HG02973 (cell line): ENCODE results near the gene CLDN10.
A peak's percentile ranks its signal among the peaks of the same experiment; 100 is the strongest.
"Not testable (repeated sequence)": the region's sequence is repeated elsewhere in the genome, so short reads cannot be mapped to it uniquely, and the experiment has no call there.

Experiments used
- ATAC-seq: cut with Tn5 transposase; IDR thresholded peaks from one replicate; pipeline ENCODE4 v1.9.1; 2021; ENCODE audit warnings: moderate library complexity; ENCODE audit not compliant: unreplicated experiment

Gene CLDN10, protein sequence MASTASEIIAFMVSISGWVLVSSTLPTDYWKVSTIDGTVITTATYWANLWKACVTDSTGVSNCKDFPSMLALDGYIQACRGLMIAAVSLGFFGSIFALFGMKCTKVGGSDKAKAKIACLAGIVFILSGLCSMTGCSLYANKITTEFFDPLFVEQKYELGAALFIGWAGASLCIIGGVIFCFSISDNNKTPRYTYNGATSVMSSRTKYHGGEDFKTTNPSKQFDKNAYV

GRCh38 chr13:95552539-95553441 lies at the start of gene CLDN10:
Gene CLDN10 (plus strand): TSS chr13:95552720. CDS start chr13:95552754, 34 bp downstream.
- ATAC-seq: no peak

DNA sequence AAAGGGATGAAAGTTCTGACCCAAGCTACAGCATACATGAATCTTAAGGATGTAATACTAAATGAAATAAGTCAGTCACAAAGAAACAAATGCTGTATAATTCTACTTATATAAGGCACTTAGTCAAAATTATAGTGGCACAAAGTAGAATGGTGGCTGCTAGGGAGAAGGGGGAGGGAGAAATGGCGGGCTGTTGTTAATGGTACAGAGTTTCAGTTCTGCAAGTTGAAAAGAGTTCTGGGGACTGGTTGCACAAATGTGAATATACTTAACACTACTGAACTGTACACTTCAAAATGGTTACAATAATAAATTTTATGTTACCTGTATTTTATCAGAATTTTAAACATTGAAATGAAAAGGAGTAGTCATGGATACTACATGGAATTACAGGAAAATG lies 48.9 kb upstream of the CLDN10 start:
- no peak for ATAC-seq

DNA sequence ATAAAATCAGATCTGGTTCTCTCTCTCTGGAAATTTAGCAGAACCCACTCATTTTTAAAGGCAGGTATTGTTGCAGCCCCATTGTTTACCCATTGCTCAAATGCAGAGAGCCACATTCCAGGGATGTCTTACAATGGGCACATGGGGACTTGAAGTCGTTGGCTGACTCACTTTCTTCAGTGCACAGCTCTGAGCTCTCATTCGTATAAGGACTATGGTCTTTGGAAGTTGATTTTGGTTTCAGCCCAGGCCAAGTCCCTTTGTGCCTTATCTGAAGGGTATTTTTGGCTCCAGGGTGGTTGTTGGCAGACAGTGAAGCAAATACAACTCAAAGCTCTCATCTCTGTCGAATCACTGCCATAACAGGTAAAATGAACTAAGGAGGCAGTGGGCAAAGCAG lies 47.3 kb upstream of the CLDN10 start:
- no peak for ATAC-seq

- ATAC-seq: no peak
Observed at GRCh38 chr13:95505986-95506385, 46.5 kb upstream of the CLDN10 start.

GRCh38 chr13:95507991-95508390 lies 44.5 kb upstream of the CLDN10 start:
- ATAC-seq: no peak

DNA sequence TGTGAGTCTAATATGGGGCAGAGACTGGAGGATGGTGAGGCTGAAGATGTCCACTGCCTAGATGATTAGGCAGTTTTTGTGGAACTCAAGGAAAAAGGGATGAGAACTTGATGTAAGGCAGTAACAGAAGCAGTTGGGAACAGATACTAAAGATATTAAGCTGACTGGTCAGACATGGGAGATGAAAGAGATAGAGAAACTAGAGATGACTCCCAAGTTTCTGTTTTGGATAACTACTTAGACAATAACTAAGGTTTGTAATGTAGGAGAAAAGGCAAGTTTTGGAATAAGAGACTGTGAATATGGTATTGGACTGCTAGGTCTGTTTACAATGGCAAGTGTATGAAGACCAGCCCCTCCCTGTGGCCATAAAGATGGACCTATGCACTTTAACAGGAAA lies 43.5 kb upstream of the CLDN10 start:
- no peak for ATAC-seq

DNA sequence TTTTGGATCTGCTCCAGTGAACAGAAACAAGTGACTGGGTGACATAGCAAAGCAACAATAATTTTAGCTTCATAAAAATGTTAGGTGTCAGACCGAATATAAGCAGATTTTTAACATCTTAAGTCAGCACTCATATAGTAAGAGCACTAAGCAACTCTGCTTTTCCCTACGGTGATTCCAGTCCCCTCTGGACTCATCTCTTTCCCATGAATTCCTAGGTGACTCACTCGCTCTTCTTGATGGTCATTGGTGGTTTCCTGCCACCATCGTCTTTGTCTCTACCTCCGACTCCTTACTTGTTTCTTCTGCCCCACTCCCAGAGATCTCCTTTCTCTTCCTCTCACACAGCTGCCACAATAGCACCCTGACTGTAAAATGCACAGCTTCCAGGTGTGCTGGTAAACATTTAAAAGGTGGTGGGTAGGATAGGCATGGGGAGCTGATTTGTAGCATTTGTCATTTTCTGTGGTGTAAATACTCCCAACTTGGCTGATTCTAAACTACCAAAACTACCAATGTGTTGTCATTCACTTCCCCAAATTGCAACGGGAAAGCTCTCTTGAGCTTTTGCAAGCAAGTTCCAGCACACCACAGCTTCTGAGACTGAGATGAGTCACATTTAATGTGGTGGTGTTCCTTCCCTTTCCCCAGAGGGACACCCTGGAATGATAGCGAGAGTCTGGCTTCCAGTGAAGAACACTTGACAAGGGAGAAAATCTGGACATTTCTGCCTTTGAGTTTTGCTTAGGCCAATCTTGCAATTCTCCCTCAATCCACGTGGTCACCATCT lies 42.8 kb upstream of the CLDN10 start:
- ATAC-seq: no peak

- no peak for ATAC-seq
Observed at GRCh38 chr13:95510950-95511349, 41.6 kb upstream of the CLDN10 start.

DNA sequence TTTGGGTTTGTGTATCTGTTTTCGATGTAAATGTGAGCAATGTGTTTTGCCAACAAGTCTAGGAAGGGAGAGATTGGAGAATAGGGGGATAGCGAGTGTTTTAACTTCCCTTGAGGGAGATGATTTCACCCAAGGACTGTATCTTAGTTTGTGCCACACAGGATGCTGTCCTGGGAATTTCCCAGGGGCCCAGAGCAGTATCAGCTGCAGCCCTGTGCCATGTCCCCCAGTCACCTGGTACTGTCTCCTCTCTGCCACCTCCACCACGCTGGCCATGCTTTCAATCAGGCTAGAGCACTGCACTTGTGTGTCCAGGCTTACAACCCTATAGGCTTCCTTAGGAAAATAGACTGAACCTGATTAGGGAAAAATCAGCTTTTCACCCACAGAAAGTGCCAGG lies 40.1 kb upstream of the CLDN10 start:
- ATAC-seq: no peak

DNA sequence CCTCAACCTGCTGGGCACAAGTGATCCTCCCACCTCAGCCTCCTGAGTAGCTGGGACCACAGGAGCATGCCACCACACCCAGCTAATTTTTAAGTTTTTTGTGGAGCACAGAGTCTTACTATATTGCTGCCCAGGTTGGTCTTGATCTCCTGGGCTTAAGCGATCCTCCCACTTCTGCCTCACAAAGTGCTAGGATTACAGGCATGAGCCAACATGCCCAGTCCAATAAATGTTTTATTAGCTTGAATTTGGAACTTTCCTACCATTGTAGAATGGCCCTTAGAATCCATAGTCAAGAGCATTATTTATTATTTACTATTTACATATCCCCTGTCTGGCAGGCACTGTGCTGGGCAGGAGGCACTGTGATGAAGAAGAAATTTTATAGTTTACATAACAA lies 39.6 kb upstream of the CLDN10 start:
- no peak for ATAC-seq

DNA sequence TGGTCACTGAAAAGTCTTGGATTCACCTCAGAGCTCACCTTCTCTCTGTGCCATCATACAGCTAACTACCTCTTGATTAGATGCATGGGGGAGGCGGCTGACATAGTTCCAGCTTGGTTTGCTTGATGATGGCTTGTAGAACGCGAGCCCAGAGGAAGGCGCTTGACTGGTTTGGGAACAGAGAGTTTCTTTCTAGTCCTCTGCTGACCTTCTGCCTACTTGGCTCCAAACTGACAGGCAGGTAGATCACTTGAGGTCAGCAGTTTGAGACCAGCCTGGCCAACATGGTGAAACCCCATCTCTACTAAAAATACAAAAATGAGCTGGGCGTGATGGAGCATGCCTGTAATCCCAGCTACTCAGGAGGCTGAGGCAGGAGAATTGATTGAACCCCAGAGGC lies 36.9 kb upstream of the CLDN10 start:
- ATAC-seq: not testable (repeated sequence)

- no peak for ATAC-seq
Observed at GRCh38 chr13:95516021-95516420, 36.5 kb upstream of the CLDN10 start.

DNA sequence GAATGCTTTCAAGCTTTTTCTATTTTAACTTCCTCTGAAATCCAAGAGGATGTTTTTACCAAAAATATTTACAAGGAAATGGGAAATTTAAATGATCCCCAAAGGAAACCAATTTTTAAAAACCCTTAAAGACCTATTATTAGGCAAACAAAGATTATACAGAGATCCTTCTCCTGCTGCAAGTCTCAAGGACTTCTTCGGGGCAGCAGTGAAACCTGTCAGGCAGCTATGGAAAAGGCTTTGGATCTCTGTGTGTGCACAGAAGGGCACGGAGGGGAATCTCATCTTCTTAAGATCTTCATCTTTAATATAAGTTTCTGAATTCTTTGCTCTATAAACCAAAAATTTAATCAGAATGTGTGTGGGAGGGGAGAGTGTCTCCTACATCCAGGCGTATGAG lies 36.0 kb upstream of the CLDN10 start:
- no peak for ATAC-seq

GRCh38 chr13:95523598-95523997 lies 28.9 kb upstream of the CLDN10 start:
- ATAC-seq: no peak

DNA sequence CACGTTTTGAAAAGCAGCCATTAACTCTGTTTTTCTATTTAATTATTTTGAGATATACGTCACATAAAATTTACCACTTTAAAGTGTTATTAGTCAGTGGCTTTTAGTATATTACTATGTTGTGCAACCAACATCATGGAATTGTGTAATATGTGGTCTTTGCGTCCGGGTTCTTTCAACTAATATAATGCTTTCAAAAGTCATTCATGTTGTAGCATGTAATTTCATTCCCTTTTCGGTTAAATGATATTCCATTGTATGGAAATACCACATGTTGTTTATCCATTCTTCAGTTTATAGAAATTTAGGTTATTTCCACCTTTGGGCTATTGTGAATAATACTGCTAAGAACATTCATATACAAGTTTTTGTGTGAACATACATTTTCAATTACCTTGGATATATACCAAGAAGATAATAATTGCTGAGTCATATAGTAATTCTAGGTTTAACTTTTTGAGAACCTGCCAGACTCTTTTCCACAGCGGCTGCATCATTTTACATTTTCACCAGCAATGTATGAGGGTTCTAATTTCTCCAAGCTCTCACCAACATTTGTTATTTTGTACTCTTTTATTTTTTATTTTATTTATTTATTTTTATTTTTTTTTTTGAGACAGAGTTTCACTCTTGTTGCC lies 28.1 kb upstream of the CLDN10 start:
- no peak for ATAC-seq

DNA sequence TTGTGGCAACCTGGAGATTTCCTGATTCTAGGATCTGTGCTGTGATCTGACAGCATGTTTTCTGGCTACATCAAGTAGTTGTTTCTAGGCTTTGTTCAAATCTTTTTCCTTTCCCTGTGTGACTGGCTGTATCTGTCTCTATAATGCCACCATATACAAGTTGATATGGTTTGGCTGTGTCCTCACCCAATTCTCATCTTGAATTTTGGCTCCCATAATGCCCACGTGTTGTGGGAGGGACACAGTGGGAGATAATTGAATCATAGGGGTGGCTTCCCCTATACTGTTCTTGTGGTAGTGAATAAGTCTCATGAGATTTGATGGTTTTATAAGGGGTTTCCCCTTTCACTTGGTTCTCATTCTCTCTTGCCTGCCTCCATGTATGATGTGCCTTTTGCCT lies 24.6 kb upstream of the CLDN10 start:
- ATAC-seq: no peak

GRCh38 chr13:95530178-95530577 lies 22.3 kb upstream of the CLDN10 start:
- no peak for ATAC-seq

GRCh38 chr13:95533545-95534160 lies 18.9 kb upstream of the CLDN10 start:
- ATAC-seq: no peak

GRCh38 chr13:95535243-95535642 lies 17.3 kb upstream of the CLDN10 start:
- ATAC-seq: peak; percentile 87

- no peak for ATAC-seq
Observed at GRCh38 chr13:95536632-95537241, 15.8 kb upstream of the CLDN10 start.
